HCT116 (cell line): Measurements from ENCODE around the gene AHSA1. TPM values are rescaled to one million over a fixed set of nuclear protein-coding genes. Genes with fewer than 3 reads are reported as not detected.
A peak's percentile ranks its signal among the peaks of the same experiment; 100 is the strongest.

Experiments
- ATAC-seq: fragments of 200-7000 bp; cut with Tn5 transposase; 2 replicates; pipeline ENCODE4 v1.9.1; 2020; ENCODE audit warnings: mild to moderate bottlenecking, moderate library complexity
- BruUV-seq: library from RNA; stranded (reverse); fragments of 400-500 nt; replicated peaks from 2 replicates; lab custom pipeline; 2021; lab: Mats Ljungman, UMichigan
- CTCF ChIA-PET: fragments of 300-600 bp; sonication (Branson Sonifier 250); formaldehyde crosslinking; loops from one replicate; lab custom pipeline; 2021; ENCODE audit warnings: antibody characterized with exemption; lab: Charles Lee
- POLR2A ChIA-PET: fragments of 300-600, 350-600 bp; sonication (Branson Sonifier 250); formaldehyde crosslinking; loops from one replicate; lab custom pipeline; 2021; ENCODE audit warnings: antibody characterized with exemption; lab: Charles Lee
- RAD21 ChIA-PET, 2 experiments: fragments of 300-600 bp; sonication (Branson Sonifier 250); formaldehyde crosslinking; loops; one replicate each; lab custom pipeline; 2023; ENCODE audit warnings: low total read pairs in 2 of 2; ENCODE audit not compliant: uncharacterized antibody in 2 of 2, unreplicated experiment in 2 of 2, low non-redundant PET in 1 of 2; lab: Charles Lee
- DNase-seq: peaks from one replicate; pipeline ENCODE4 v3.0.0-alpha.2; 2010; ENCODE audit warnings: low read depth, low spot score
- H2AFZ ChIP-seq: fragments of 200-600 bp; shearing (Covaris generic), sonication (generic); 2 replicates; pipeline ENCODE4 v1.6.1; 2017; ENCODE audit warnings: low read depth, mixed run types, mixed read lengths, antibody characterized with exemption, low read length; ENCODE audit not compliant: poor library complexity, severe bottlenecking
- H3K27ac ChIP-seq: 2 replicates; pipeline ENCODE4 v1.5.1; 2012; ENCODE audit warnings: low read depth, low read length
- H3K27me3 ChIP-seq: fragments of 200-600 bp; sonication (generic); 2 replicates; pipeline ENCODE4 v1.6.1; 2016; ENCODE audit warnings: mixed run types, low read length, mixed read lengths; ENCODE audit not compliant: insufficient read depth
- H3K36me3 ChIP-seq, 2 experiments: fragments of 200-500 bp in 1 of 2; fragments of 200-600 bp in 1 of 2; sonication (Bioruptor generic) in 1 of 2; sonication (generic) in 1 of 2; 2 replicates each; pipeline versions ENCODE4 v1.5.1 to v1.6.1; 2014 to 2016; ENCODE audit warnings: low read length in 2 of 2, inconsistent platforms in 1 of 2, mixed read lengths in 1 of 2, mixed run types in 1 of 2; ENCODE audit not compliant: insufficient read depth in 2 of 2, control insufficient read depth in 1 of 2
- H3K4me1 ChIP-seq, 2 experiments: fragments of 200-600 bp in 1 of 2; sonication (generic) in 1 of 2; 2 replicates each; pipeline versions ENCODE4 v1.5.1 to v1.6.1; 2012 to 2017; ENCODE audit warnings: low read length in 2 of 2, inconsistent platforms in 1 of 2, mild to moderate bottlenecking in 1 of 2, mixed read lengths in 1 of 2, mixed run types in 1 of 2, moderate library complexity in 1 of 2; ENCODE audit not compliant: insufficient read depth in 2 of 2, control insufficient read depth in 1 of 2
- H3K4me2 ChIP-seq: fragments of 200-600 bp; sonication (generic); 2 replicates; pipeline ENCODE4 v1.6.1; 2017; ENCODE audit warnings: mixed run types, low read length, mixed read lengths
- H3K4me3 ChIP-seq, 2 experiments: fragments of 200-600 bp in 1 of 2; sonication (generic) in 1 of 2; replicated peaks in 1 of 2; 2 replicates each; pipeline ENCODE4 v1.5.1; 2011 to 2016; ENCODE audit warnings: low read length in 2 of 2, control low read depth in 1 of 2, low read depth in 1 of 2, mild to moderate bottlenecking in 1 of 2, mixed read lengths in 1 of 2, mixed run types in 1 of 2
- H3K79me2 ChIP-seq: fragments of 200-600 bp; sonication (generic); 2 replicates; pipeline ENCODE4 v1.6.1; 2017; ENCODE audit warnings: mild to moderate bottlenecking, mixed run types, low read length, moderate library complexity, mixed read lengths; ENCODE audit not compliant: insufficient read depth
- H3K9ac ChIP-seq: fragments of 200-600 bp; sonication (generic); 2 replicates; pipeline ENCODE4 v1.6.1; 2016; ENCODE audit warnings: low read length, mixed read lengths
- H3K9me2 ChIP-seq: fragments of 200-600 bp; sonication (generic), shearing (Covaris generic); 2 replicates; pipeline ENCODE4 v1.6.1; 2017; ENCODE audit warnings: mixed run types, mild to moderate bottlenecking, moderate library complexity; ENCODE audit not compliant: insufficient read depth
- H3K9me3 ChIP-seq, 2 experiments: fragments of 200-500 bp in 1 of 2; fragments of 200-600 bp in 1 of 2; sonication (Bioruptor generic) in 1 of 2; sonication (generic) in 1 of 2; 2 replicates each; pipeline ENCODE4 v1.6.1; 2014 to 2017; ENCODE audit warnings: low read length in 2 of 2, mixed read lengths in 2 of 2, inconsistent platforms in 1 of 2, low read depth in 1 of 2, mild to moderate bottlenecking in 1 of 2, mixed run types in 1 of 2, moderate library complexity in 1 of 2; ENCODE audit not compliant: control insufficient read depth in 1 of 2, insufficient read depth in 1 of 2
- H4K20me1 ChIP-seq: fragments of 200-600 bp; sonication (generic), shearing (Covaris generic); 2 replicates; pipeline ENCODE4 v1.6.1; 2017; ENCODE audit warnings: mixed run types, mild to moderate bottlenecking, moderate library complexity; ENCODE audit not compliant: insufficient read depth
- CEBPB ChIP-seq: IDR thresholded peaks from 2 replicates; pipeline ENCODE4 v1.6.1; 2012; ENCODE audit warnings: low read depth
- CTCF ChIP-seq, 3 experiments: fragments of 200-600 bp in 1 of 3; sonication (generic) in 1 of 3; IDR thresholded peaks in 2 of 3; conservative IDR thresholded peaks in 1 of 3; 2 replicates each; pipeline ENCODE4 v1.5.1; 2012 to 2017; ENCODE audit warnings: low read depth in 2 of 3, low read length in 2 of 3, antibody characterized with exemption in 1 of 3, borderline replicate concordance in 1 of 3, control low read depth in 1 of 3, mild to moderate bottlenecking in 1 of 3, mixed read lengths in 1 of 3, mixed run types in 1 of 3, moderate library complexity in 1 of 3; ENCODE audit not compliant: insufficient read depth in 1 of 3
- EGR1 ChIP-seq: IDR thresholded peaks from 2 replicates; pipeline ENCODE4 v1.6.1; 2012; ENCODE audit warnings: low read depth
- ELF1 ChIP-seq: IDR thresholded peaks from 2 replicates; pipeline ENCODE4 v1.6.1; 2012; ENCODE audit warnings: low read depth, borderline replicate concordance
- EZH2 ChIP-seq: fragments of 200-600 bp; sonication (generic); IDR thresholded peaks from 2 replicates; pipeline ENCODE4 v1.6.1; 2017; ENCODE audit warnings: antibody characterized with exemption, mixed run types
- EZH2phosphoT487 ChIP-seq: fragments of 200-600 bp; IDR thresholded peaks from 2 replicates; pipeline ENCODE4 v1.6.1; 2018; ENCODE audit warnings: antibody characterized with exemption, borderline replicate concordance
- FOSL1 ChIP-seq: IDR thresholded peaks from 2 replicates; pipeline ENCODE4 v1.6.1; 2012; ENCODE audit warnings: low read depth
- JUND ChIP-seq: IDR thresholded peaks from 2 replicates; pipeline ENCODE4 v1.6.1; 2012
- MAX ChIP-seq: IDR thresholded peaks from 2 replicates; pipeline ENCODE4 v1.6.1; 2012
- POLR2A ChIP-seq: IDR thresholded peaks from 2 replicates; pipeline ENCODE4 v1.7.0; 2011; ENCODE audit warnings: borderline replicate concordance; ENCODE audit not compliant: insufficient read depth, insufficient read length; ENCODE audit errors: extremely low read depth
- POLR2AphosphoS5 ChIP-seq: IDR thresholded peaks from 2 replicates; pipeline ENCODE4 v1.6.1; 2011; ENCODE audit warnings: mild to moderate bottlenecking, low read depth, low read length, moderate library complexity
- SIN3A ChIP-seq: IDR thresholded peaks from 2 replicates; pipeline ENCODE4 v1.6.1; 2012; ENCODE audit warnings: low read depth
- SP1 ChIP-seq: IDR thresholded peaks from 2 replicates; pipeline ENCODE4 v1.6.1; 2012; ENCODE audit warnings: low read depth
- SRF ChIP-seq: IDR thresholded peaks from 2 replicates; pipeline ENCODE4 v1.6.1; 2012; ENCODE audit warnings: low read depth
- ZFX ChIP-seq: fragments of 450-650 bp; IDR thresholded peaks from 2 replicates; pipeline ENCODE4 v1.6.1; 2017
- ZNF274 ChIP-seq: fragments of 200-500 bp; sonication (Bioruptor generic); IDR thresholded peaks from 2 replicates; pipeline ENCODE4 v1.6.1; 2014; ENCODE audit warnings: mild to moderate bottlenecking, low read depth, low read length, inconsistent platforms
- intact Hi-C: fragments of 100-400 bp; cut with micrococcal nuclease; formaldehyde crosslinking; loops from 2 replicates; pipeline ENCODE4 v1.10.0; 2022
- total RNA-seq: library from RNA; stranded (reverse); gene quantifications from one replicate; pipeline ENCODE4 v1.2.1, GENCODE V29; 2021; ENCODE audit not compliant: unreplicated experiment

The AHSA1 gene
- total RNA-seq, 1 experiment from 2014 or later, result 222 TPM

GRCh38 chr14:77469067-77469505, 11.2 kb downstream of the AHSA1 start:
- Histone ChIP-seq H2AFZ (no peak overlapping the region), H3K27me3 (0 out of 2 replicates have a peak, but pooled peaks cover 4% of the 10 kb centered on the region), H3K4me3 (no peak overlapping the region), H3K79me2 (peaks cover 4% of the 10 kb centered on the region; the same call in 1 of the 2 replicates), H3K4me2 (no peak overlapping the region), H4K20me1 (no peaks in the 10 kb centered on the region), H3K9ac (no peak overlapping the region), H3K36me3 (peaks cover 41 to 42% of the 10 kb centered on the region in 2 experiments; a peak in 3 of 4 replicates), H3K4me1 (no peaks in the 10 kb centered on the region), H3K9me2 (no peaks in the 10 kb centered on the region), H3K9me3 (no peaks in the 10 kb centered on the region), H3K27ac (no peak overlapping the region)
- ChIA-PET RAD21 (no interaction called here), CTCF (interaction anchor here (1.5 kb wide), 1 partner anchor 10 kb away, joined by 5 read pairs; no protein-coding TSS in a partner anchor), POLR2A (no interaction called here)
- intact Hi-C loops, result no loop called here
- no peak for ATAC-seq
- DNase-seq, result no peak
- TSS peak; percentile 37 for BruUV-seq
- TF ChIP-seq JUND (no peak), FOSL1 (no peak), ELF1 (no peak), ZFX (no peak), EZH2 (no peak), SP1 (no peak), POLR2AphosphoS5 (no peak), CTCF (IDR thresholded peaks at IDR 0.05 in 2 of 3, conservative IDR thresholded peaks at IDR 0.05 in 1 of 3; ENCODE audit: borderline replicate concordance in 1 of 3, insufficient read depth in 1 of 3, low read depth in 2 of 3, low read length in 2 of 3) (no peak), EZH2phosphoT487 (no peak), EGR1 (no peak), SIN3A (no peak), SRF (no peak), ZNF274 (no peak), MAX (no peak), CEBPB (no peak), POLR2A (no peak)
